A172 (cell line): Measurements from ENCODE around the gene CCL5. TPM values are rescaled to one million over a fixed set of nuclear protein-coding genes. Genes with fewer than 3 reads are reported as not detected.

Experiments
- DNase-seq: peaks from one replicate; pipeline ENCODE4 v3.0.0-alpha.2; 2015; ENCODE audit warnings: low spot score
- total RNA-seq: library from RNA; depleted of rRNA; stranded (reverse); fragments of >200 nt; shearing (Covaris generic); gene quantifications from 2 replicates; pipeline ENCODE4 v1.2.3, GENCODE V29; 2014

Gene CCL5
- total RNA-seq, 1 experiment from 2014 or later: not detected

- no peak for DNase-seq
Observed at GRCh38 chr17:35867574-35867973, 12.6 kb downstream of the CCL5 start.

- DNase-seq: peak; percentile 28
Observed at GRCh38 chr17:35866341-35866950, 13.7 kb downstream of the CCL5 start.

- peak; percentile 48 for DNase-seq
Observed at GRCh38 chr17:35865412-35866340, 14.5 kb downstream of the CCL5 start.

- DNase-seq: no peak
Observed at GRCh38 chr17:35864853-35865252, 15.3 kb downstream of the CCL5 start.

GRCh38 chr17:35856603-35857002 lies 23.6 kb downstream of the CCL5 start:
- DNase-seq: no peak

GRCh38 chr17:35855965-35856364 lies 24.2 kb downstream of the CCL5 start:
- no peak for DNase-seq

- DNase-seq: peak; percentile 78
Observed at GRCh38 chr17:35849469-35850348, 30.5 kb downstream of the CCL5 start.

- no peak for DNase-seq
Observed at GRCh38 chr17:35847633-35848373, 32.4 kb downstream of the CCL5 start.

GRCh38 chr17:35847006-35847405 lies 33.2 kb downstream of the CCL5 start:
- DNase-seq: no peak

GRCh38 chr17:35846055-35846809 lies 33.9 kb downstream of the CCL5 start:
- no peak for DNase-seq

- DNase-seq: no peak
Observed at GRCh38 chr17:35844547-35844946, 35.6 kb downstream of the CCL5 start.

- DNase-seq: no peak
Observed at GRCh38 chr17:35843698-35844097, 36.5 kb downstream of the CCL5 start.

- DNase-seq: no peak
Observed at GRCh38 chr17:35842239-35842638, 37.9 kb downstream of the CCL5 start.

GRCh38 chr17:35841505-35841904 lies 38.7 kb downstream of the CCL5 start:
- DNase-seq: no peak

- no peak for DNase-seq
Observed at GRCh38 chr17:35841101-35841500, 39.1 kb downstream of the CCL5 start.

GRCh38 chr17:35825206-35825605 lies 55.0 kb downstream of the CCL5 start:
- DNase-seq: no peak
